MM.1S (cell line): ENCODE results near the gene TBL1X.

ENCODE experiments used
- CTCF ChIP-seq: fragments of 300-600 bp; sonication (generic); IDR thresholded peaks from 2 replicates; pipeline ENCODE4 v1.5.1; 2016; ENCODE audit warnings: antibody characterized with exemption, low read length, mixed read lengths
- EZH2 ChIP-seq: fragments of 300-600 bp; sonication (generic); optimal IDR thresholded peaks from 2 replicates; pipeline ENCODE3; 2017; ENCODE audit warnings: low read depth, mild to moderate bottlenecking, antibody characterized with exemption, low read length, mixed read lengths
- EZH2phosphoT487 ChIP-seq: fragments of 300-600 bp; sonication (generic); IDR thresholded peaks from 2 replicates; pipeline ENCODE4 v1.6.1; 2018; ENCODE audit warnings: antibody characterized with exemption, low read length

GRCh38 chrX:9610771-9611392, 146.0 kb downstream of the TBL1X start:
- TF ChIP-seq CTCF (no peak), EZH2 (no peak), EZH2phosphoT487 (no peak)
